Esophagus squamous epithelium (tissue), 4 donors: ENCODE measurements around the gene PEDS1.

Experiments
- POLR2A ChIP-seq, 4 donors: fragments of 450-650 bp; IDR thresholded peaks; one replicate each; pipeline ENCODE4 v1.6.1; 2017; ENCODE audit warnings: antibody characterized with exemption in 4 of 4, mild to moderate bottlenecking in 4 of 4, moderate library complexity in 3 of 4
- TF ChIP-seq, protein P1 (sequence below), 6 experiments: fragments of 450-650 bp in 4 of 6; fragments of 200-600 bp in 2 of 6; sonication (generic) in 2 of 6; IDR thresholded peaks; one replicate each; pipeline ENCODE4 v1.5.1; 2016 to 2019; ENCODE audit warnings: antibody characterized with exemption in 6 of 6, mild to moderate bottlenecking in 4 of 6, moderate library complexity in 4 of 6

DNA sequence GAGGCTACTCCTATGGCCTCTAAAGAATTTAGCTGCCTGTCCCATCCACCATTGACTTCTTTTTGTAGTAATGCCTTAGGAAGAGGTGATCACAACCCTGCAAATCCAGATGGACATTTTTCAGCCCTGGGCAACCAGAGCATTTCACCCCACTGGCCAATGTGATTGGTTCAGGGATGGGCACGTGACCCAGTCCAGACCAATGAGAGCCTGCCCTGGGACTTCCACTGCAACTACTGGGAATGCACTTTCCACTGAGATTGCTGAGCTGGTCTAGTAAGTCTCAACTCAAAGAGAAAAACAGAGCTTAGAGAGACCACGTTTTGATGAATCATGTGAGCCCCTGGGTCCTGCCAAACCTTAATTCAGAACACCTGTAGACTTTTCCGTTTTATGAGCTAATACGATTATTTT is 31.7 kb downstream of the PEDS1 start:
- no peak for TF ChIP-seq POLR2A (IDR thresholded peaks at IDR 0.05)
- TF ChIP-seq, protein P1, sequence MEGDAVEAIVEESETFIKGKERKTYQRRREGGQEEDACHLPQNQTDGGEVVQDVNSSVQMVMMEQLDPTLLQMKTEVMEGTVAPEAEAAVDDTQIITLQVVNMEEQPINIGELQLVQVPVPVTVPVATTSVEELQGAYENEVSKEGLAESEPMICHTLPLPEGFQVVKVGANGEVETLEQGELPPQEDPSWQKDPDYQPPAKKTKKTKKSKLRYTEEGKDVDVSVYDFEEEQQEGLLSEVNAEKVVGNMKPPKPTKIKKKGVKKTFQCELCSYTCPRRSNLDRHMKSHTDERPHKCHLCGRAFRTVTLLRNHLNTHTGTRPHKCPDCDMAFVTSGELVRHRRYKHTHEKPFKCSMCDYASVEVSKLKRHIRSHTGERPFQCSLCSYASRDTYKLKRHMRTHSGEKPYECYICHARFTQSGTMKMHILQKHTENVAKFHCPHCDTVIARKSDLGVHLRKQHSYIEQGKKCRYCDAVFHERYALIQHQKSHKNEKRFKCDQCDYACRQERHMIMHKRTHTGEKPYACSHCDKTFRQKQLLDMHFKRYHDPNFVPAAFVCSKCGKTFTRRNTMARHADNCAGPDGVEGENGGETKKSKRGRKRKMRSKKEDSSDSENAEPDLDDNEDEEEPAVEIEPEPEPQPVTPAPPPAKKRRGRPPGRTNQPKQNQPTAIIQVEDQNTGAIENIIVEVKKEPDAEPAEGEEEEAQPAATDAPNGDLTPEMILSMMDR (IDR thresholded peaks at IDR 0.05), result no peak
